SU-DHL-6 (cell line): ENCODE measurements around the gene MIA2.

ENCODE experiments used
- H2AFZ ChIP-seq: fragments of 200-600 bp; sonication (generic); 2 replicates; pipeline ENCODE4 v1.6.1; 2014; ENCODE audit warnings: low read depth, mild to moderate bottlenecking, moderate library complexity, mixed read lengths, antibody characterized with exemption, low read length; ENCODE audit not compliant: severe bottlenecking
- H3F3A ChIP-seq: fragments of 200-600 bp; shearing (Covaris generic); 2 replicates; pipeline ENCODE4 v1.6.0; 2016; ENCODE audit warnings: antibody characterized with exemption, mild to moderate bottlenecking; ENCODE audit not compliant: insufficient read depth
- H3K27ac ChIP-seq: fragments of 200-600 bp; sonication (generic); 2 replicates; pipeline ENCODE4 v1.5.1; 2016; ENCODE audit warnings: low read depth, mild to moderate bottlenecking, low read length, moderate library complexity, mixed read lengths
- H3K27me3 ChIP-seq: fragments of 200-600 bp; sonication (generic), shearing (Covaris generic); 2 replicates; pipeline ENCODE4 v1.6.0; 2014; ENCODE audit warnings: mild to moderate bottlenecking, low read length
- H3K36me3 ChIP-seq: fragments of 200-600 bp; sonication (generic); 2 replicates; pipeline ENCODE4 v1.6.1; 2014; ENCODE audit warnings: mild to moderate bottlenecking, low read length, mixed read lengths
- H3K4me2 ChIP-seq: fragments of 300-600, 200-600 bp; shearing (Covaris generic), sonication (generic); 2 replicates; pipeline ENCODE4 v1.6.0; 2014; ENCODE audit warnings: low read length, low read depth, mild to moderate bottlenecking; ENCODE audit not compliant: poor library complexity, severe bottlenecking
- H3K4me3 ChIP-seq: fragments of 200-600 bp; sonication (generic); 2 replicates; pipeline ENCODE4 v1.5.1; 2014; ENCODE audit warnings: antibody characterized with exemption, low read length, mild to moderate bottlenecking, mixed read lengths; ENCODE audit not compliant: insufficient read depth, poor library complexity, severe bottlenecking
- H3K79me2 ChIP-seq: fragments of 200-600 bp; sonication (generic); 2 replicates; pipeline ENCODE4 v1.6.1; 2014; ENCODE audit warnings: mild to moderate bottlenecking, low read length, moderate library complexity; ENCODE audit not compliant: insufficient read depth
- H3K9ac ChIP-seq: fragments of 200-600 bp; sonication (generic); 2 replicates; pipeline ENCODE4 v1.7.0; 2014; ENCODE audit warnings: mild to moderate bottlenecking, low read length
- H3K9me2 ChIP-seq: fragments of 200-600 bp; sonication (generic); replicated peaks from 2 replicates; pipeline ENCODE4 v1.6.1; 2014; ENCODE audit warnings: low read length; ENCODE audit not compliant: insufficient read depth
- H3K9me3 ChIP-seq: fragments of 200-600 bp; sonication (generic); 2 replicates; pipeline ENCODE4 v1.6.1; 2014; ENCODE audit warnings: low read length, mixed read lengths; ENCODE audit not compliant: insufficient read depth
- H4K20me1 ChIP-seq: fragments of 200-600 bp; sonication (generic); 2 replicates; pipeline ENCODE4 v1.6.1; 2014; ENCODE audit warnings: low read depth, mild to moderate bottlenecking, antibody characterized with exemption, low read length, moderate library complexity, mixed read lengths
- CTCF ChIP-seq: fragments of 200-600 bp; sonication (generic); IDR thresholded peaks from one replicate; pipeline ENCODE4 v1.5.1; 2017; ENCODE audit warnings: antibody characterized with exemption, mild to moderate bottlenecking, low read length, moderate library complexity; ENCODE audit not compliant: insufficient read depth, poor library complexity, severe bottlenecking
- EZH2phosphoT487 ChIP-seq: fragments of 200-600 bp; sonication (generic), shearing (Covaris generic); conservative IDR thresholded peaks from 2 replicates; pipeline ENCODE4 v1.6.1; 2018; ENCODE audit warnings: mild to moderate bottlenecking, antibody characterized with exemption, low read length, moderate library complexity, mixed read lengths

The MIA2 gene

GRCh38 chr14:39417014-39417413, 183.3 kb downstream of the MIA2 start:
- Histone ChIP-seq H3K79me2 (peaks cover 38% of the 10 kb centered on the region), H3K9me3 (peaks cover 16% of the 10 kb centered on the region; the same call in 1 of the 2 replicates), H3K4me2 (no peak overlapping the region), H3K27ac (no peak overlapping the region), H3K9me2 (no peaks in the 10 kb centered on the region), H3F3A (no peaks in the 10 kb centered on the region), H3K36me3 (peaks cover 4% of the 10 kb centered on the region; the same call in 1 of the 2 replicates), H3K9ac (no peak overlapping the region), H3K4me3 (no peak overlapping the region), H4K20me1 (no peaks in the 10 kb centered on the region), H3K27me3 (no peaks in the 10 kb centered on the region), H2AFZ (no peak overlapping the region)
- no peak for TF ChIP-seq EZH2phosphoT487
- TF ChIP-seq CTCF = no peak

GRCh38 chr14:39419272-39419671, 185.6 kb downstream of the MIA2 start:
- H3K27ac ChIP-seq = no peak overlapping the region
- no peak overlapping the region for H2AFZ ChIP-seq
- peaks cover 16% of the 10 kb centered on the region; the same call in 1 of the 2 replicates for H3K9me3 ChIP-seq
- H4K20me1 ChIP-seq = no peaks in the 10 kb centered on the region
- H3K9ac ChIP-seq = no peak overlapping the region
- peaks cover 59% of the 10 kb centered on the region for H3K79me2 ChIP-seq
- no peaks in the 10 kb centered on the region for H3F3A ChIP-seq
- no peaks in the 10 kb centered on the region for H3K27me3 ChIP-seq
- H3K4me2 ChIP-seq = no peak overlapping the region
- TF ChIP-seq CTCF (no peak), EZH2phosphoT487 (no peak)
- no peaks in the 10 kb centered on the region for H3K9me2 ChIP-seq
- H3K4me3 ChIP-seq = no peak overlapping the region
- H3K36me3 ChIP-seq = peaks cover 4% of the 10 kb centered on the region; the same call in 1 of the 2 replicates

GRCh38 chr14:39422243-39422642, 188.5 kb downstream of the MIA2 start:
- Histone ChIP-seq H3K79me2 (peaks cover 80% of the 10 kb centered on the region), H3K4me2 (no peak overlapping the region), H2AFZ (no peak overlapping the region), H3F3A (0 out of 2 replicates have a peak, but pooled peaks cover 7% of the 10 kb centered on the region), H3K9me2 (no peaks in the 10 kb centered on the region), H3K4me3 (no peak overlapping the region), H4K20me1 (0 out of 2 replicates have a peak, but pooled peaks cover 3% of the 10 kb centered on the region), H3K9me3 (peaks cover under 1% of the 10 kb centered on the region; the same call in 1 of the 2 replicates), H3K9ac (no peak overlapping the region), H3K36me3 (no peaks in the 10 kb centered on the region), H3K27ac (no peak overlapping the region), H3K27me3 (no peaks in the 10 kb centered on the region)
- TF ChIP-seq CTCF (no peak), EZH2phosphoT487 (no peak)
